Right lobe of liver (tissue), 4 donors: ENCODE data around the gene ZFP62.
"Not testable (repeated sequence)": the region's sequence is repeated elsewhere in the genome, so short reads cannot be mapped to it uniquely, and the experiment has no call there.

Source experiments
- POLR2A ChIP-seq: fragments of 450-650 bp; IDR thresholded peaks from one replicate; pipeline ENCODE4 v1.6.1; 2017; ENCODE audit warnings: antibody characterized with exemption, mild to moderate bottlenecking
- TF ChIP-seq, protein P1 (sequence below), 4 donors: fragments of 200-600 bp in 3 of 4; fragments of 450-650 bp in 1 of 4; IDR thresholded peaks; one replicate each; pipeline versions ENCODE4 v1.5.1 to v1.8.0; 2016 to 2022; ENCODE audit warnings: antibody characterized with exemption in 4 of 4, mild to moderate bottlenecking in 2 of 4
- donor health status: DM: no; HTN: no; CAD: no.
- donor health status: DM: no; HTN: no; CAD: no.
- donor health status: DM: no; HTN: yes; CAD: no.

DNA sequence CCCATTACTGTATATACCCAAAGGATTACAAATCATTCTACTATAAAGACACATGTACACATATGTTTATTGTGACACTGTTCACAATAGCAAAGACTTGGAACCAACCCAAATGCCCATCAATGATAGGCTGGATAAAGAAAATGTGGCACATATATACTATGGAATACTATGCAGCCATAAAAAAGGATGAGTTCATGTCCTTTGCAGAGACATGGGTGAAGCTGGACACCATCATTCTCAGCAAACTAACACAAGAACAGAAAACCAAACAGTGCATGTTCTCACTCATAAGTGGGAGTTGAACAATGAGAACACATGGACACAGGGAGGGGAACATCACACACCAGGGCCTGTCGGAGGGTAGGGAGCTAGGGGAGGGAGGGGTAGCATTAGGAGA is 34.3 kb upstream of the ZFP62 start:
- TF ChIP-seq, protein P1, sequence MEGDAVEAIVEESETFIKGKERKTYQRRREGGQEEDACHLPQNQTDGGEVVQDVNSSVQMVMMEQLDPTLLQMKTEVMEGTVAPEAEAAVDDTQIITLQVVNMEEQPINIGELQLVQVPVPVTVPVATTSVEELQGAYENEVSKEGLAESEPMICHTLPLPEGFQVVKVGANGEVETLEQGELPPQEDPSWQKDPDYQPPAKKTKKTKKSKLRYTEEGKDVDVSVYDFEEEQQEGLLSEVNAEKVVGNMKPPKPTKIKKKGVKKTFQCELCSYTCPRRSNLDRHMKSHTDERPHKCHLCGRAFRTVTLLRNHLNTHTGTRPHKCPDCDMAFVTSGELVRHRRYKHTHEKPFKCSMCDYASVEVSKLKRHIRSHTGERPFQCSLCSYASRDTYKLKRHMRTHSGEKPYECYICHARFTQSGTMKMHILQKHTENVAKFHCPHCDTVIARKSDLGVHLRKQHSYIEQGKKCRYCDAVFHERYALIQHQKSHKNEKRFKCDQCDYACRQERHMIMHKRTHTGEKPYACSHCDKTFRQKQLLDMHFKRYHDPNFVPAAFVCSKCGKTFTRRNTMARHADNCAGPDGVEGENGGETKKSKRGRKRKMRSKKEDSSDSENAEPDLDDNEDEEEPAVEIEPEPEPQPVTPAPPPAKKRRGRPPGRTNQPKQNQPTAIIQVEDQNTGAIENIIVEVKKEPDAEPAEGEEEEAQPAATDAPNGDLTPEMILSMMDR (IDR thresholded peaks at IDR 0.05), result not testable (repeated sequence)
- not testable (repeated sequence) for TF ChIP-seq POLR2A
